ENCODE measurements around the gene LRRC1. TPM values are rescaled to one million over a fixed set of nuclear protein-coding genes. Genes with fewer than 3 reads are reported as not detected.
A peak's percentile ranks its signal among the peaks of the same experiment; 100 is the strongest.
"Not testable (repeated sequence)": the region's sequence is repeated elsewhere in the genome, so short reads cannot be mapped to it uniquely, and the experiment has no call there.

LRRC1 gene
- total RNA-seq, 1 donor from 2014 or later = 1.1 TPM

DNA sequence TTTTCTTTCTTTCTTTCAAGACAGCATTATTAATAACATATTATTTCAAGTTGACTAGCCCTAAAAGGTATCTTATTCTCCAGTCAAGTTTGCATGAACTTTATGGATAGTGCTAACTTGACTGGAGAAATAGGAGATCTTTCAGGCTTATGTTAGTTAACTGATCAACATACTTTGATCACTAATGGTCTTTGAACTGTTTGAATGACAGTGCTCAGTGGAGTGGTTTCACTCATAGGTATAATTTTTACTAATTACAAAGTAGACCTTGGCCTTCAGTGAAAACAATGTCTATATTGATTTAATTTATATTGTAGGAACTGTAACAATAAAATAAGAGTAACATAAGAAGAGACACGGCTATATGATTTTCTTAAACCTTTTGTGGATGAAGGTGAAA is 8.0 kb upstream of the LRRC1 start:
- DNase-seq (ENCODE audit: missing footprints) (no peak), ATAC-seq (no peak)
- intact Hi-C loops (cut with DNase I) = no loop called here

DNA sequence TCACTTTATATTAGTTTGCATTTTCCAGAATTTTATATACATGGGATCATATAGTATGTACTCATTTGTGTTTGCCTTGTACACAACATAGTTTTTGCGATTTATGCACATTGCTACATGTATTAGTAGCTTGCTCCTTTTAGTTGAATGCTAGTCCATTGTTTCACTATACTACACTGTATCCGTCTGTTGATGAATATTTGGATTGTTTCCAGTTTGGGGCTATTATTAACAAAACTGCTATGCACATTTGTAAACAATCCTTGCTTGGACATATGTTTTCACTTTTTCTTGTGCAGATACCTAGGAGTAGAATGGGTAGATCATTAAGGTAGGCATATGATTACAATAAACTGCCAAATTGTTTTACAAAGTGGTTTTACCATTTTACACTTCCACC is 3.9 kb upstream of the LRRC1 start:
- no peak for ATAC-seq
- no peak for DNase-seq (ENCODE audit: missing footprints)
- intact Hi-C loops (cut with DNase I) = no loop called here

DNA sequence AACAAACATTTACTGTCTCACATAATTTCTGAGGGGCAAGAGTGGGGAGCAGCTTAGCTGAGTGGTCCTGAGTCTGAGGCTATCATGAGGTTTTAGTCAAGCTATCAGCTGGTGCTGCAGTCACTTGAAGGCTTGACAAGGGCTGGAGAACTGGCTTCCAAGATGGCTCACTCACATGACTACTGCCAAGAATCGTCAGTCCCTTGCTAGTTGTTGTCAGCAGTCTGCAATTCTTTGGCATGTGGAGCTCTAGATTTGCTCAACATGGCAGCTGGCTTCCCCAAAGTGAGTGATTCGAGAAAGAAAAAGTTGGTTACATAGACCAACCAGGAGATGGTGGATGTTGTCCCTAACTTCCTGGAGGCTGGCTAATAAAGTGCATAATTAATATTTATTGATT is 2.8 kb upstream of the LRRC1 start:
- ATAC-seq (no peak), DNase-seq (ENCODE audit: missing footprints) (no peak)
- intact Hi-C loops (cut with DNase I) = loop anchor here (2.0 kb wide), 1 partner anchor 79 kb away; no protein-coding TSS in a partner anchor

DNA sequence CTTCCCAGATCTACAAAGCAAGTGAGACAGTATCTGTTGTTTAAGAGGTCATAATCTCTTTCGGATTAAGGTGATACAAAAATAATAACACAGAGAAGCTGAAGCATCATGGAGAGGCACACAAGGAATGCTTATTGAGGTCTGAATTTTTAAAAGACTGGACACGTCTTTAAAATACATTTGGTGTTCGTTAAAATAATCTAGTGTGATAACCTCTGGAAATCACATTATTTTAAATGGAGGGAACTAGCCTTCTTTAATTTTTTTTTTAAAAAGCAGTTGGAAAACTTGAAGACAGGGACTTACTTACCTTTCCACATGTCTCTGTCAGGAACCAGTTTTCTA is 1.9 kb upstream of the LRRC1 start:
- ATAC-seq (no peak), DNase-seq (ENCODE audit: missing footprints) (no peak)
- intact Hi-C loops (cut with DNase I) = loop anchor here (2.0 kb wide), 1 partner anchor 78 kb away; no protein-coding TSS in a partner anchor

DNA sequence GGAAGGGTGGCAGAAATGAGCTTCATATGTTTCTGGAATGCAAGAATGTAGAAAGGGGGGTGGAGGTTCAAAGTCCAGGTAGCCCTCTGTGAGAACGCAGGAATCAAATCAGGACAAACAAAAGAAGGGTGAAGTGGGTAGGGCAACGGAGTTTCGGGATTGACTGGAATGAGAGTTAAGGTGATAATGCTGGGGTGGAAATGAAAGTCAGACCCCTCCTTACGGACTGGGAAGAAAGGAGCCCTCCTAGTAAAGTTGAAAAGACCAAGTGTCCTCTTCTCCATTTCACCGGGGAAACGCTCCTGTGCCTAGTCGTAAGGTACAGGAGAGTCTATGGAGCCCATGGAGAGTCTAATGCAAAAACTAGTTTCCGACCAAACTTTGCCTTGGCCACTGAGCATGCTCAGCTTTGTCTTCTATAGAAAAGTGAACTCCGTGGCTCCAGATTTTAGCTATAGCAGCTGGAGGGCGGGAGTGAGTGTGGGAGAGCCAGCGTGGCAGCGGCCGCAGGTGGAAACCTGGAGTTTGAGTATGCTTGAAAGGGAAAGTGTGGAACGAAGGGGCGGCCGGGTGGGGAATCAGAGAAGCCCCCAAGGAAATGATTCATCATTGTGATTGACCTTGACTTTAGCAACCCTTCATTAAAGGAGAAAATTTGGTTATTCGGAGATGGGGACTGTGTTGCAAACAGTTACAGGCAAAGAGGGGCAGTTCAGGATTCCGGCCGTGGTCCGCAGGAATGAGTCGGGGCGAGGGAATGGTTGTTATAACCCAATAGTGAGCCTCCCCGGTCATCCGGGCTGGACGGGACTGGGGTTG is 1.3 kb upstream of the LRRC1 start:
- DNase-seq (ENCODE audit: missing footprints) (no peak), ATAC-seq (peak; percentile 44)
- intact Hi-C loops (cut with DNase I) = loop anchor here (1.0 to 2.0 kb wide), 2 partner anchors 77 to 163 kb away; no protein-coding TSS in a partner anchor

DNA sequence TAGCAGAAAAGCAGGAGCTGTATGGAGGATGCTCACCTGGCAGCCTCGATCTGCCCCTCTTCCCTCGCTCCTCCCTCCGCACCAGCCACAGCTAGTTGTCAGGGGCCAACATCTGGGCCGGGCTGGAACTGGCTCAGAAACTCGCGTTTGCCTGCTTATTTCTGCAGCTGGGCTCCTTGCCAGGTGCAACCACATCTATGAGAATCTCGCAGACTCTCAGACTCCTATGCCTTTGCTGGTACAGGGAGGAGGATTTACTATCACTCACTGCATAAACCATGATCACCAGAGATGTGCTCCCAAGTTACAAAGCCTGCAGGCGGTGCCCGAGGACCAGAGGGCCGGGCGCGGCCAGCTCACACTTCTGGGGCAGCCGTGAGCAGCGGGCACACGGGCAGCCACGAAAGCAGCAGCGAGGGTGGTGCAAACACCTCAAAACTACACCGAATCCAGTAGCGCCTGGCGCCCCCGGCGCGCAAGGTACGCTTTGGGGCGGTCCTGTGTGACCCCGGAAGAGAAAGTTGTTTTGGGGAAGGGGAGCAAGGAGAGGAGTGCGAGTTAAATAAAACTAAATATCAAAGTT is 577 bp upstream of the LRRC1 start:
- DNase-seq (ENCODE audit: missing footprints) (peak; percentile 83), ATAC-seq (peak; percentile 81)
- intact Hi-C loops (cut with DNase I) = loop anchor here (1.0 kb wide), 1 partner anchor 162 kb away; no protein-coding TSS in a partner anchor

DNA sequence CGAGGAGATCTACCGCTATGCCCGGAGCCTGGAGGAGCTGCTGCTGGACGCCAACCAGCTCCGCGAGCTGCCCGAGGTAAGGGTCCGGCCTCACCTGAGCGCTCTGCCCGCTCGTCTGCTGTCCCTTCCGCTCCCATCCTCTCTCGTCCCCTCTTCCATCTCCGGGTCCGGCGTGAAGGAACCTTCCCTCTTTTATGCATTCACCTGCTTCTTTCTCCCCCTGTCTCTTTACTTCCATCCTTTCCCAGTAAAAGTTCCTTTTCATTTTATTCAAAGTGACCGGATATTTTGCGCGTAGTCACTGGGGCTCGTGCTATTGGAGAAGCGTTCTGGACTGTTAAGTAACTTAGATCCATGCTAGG is 516 bp downstream of the LRRC1 start:
- ATAC-seq (no peak), DNase-seq (ENCODE audit: missing footprints) (no peak)
- intact Hi-C loops (cut with DNase I) = no loop called here

DNA sequence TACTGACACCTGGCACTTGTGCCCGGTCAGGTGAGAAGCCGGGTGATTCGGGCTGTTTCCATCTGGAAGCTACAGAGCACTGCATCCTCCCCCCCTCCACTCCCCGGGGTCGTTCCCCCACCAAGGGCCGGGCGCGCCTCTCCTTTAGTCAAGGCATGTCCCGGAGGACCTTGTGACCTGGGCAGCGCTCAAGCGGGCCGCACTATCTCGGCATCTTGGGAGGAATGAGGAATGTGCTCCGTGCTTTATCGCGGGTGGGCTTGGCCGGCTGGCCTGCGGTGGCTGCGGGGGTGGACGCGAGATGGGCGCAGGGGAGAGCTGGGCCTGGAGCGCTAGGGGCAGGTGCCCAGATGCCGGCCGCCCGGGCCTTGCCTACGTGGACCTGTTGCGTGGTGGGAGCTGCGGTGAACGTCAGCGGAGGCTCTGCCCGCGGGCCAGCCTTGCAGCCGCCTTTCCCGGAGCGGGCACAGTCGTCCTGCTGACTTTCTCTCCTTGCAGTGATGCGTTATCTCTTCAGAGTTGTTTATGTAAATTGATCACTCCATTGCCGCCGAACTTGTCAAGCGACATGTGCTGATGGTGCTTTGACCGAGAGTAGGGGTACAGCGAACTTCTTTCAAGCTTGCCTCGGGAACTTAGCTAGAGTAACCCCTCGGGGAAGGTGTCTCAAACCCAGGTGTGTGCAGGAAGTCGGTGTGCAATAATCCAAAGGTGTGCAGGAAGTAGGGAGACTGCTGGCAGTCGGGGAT is 1.1 kb downstream of the LRRC1 start:
- intact Hi-C loops (cut with DNase I) = no loop called here
- DNase-seq (ENCODE audit: missing footprints) = peak; percentile 71
- ATAC-seq = no peak

DNA sequence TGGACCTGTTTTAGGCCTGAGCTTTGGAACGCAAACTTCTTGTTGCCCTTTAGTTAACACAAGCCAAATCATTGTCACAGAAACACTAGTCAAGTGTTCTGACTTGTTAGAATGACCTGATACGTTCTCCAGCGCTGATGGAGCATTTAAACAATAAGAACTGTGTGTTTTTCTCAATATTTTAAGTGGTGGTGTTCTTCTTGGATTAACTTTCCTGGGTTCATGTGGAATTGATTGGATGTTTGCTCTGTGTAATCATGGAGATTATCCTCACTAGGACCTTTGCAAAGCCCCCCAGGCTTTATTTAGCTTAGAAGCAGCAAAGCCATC is 1.6 kb downstream of the LRRC1 start:
- ATAC-seq (no peak), DNase-seq (ENCODE audit: missing footprints) (no peak)
- intact Hi-C loops (cut with DNase I) = no loop called here

DNA sequence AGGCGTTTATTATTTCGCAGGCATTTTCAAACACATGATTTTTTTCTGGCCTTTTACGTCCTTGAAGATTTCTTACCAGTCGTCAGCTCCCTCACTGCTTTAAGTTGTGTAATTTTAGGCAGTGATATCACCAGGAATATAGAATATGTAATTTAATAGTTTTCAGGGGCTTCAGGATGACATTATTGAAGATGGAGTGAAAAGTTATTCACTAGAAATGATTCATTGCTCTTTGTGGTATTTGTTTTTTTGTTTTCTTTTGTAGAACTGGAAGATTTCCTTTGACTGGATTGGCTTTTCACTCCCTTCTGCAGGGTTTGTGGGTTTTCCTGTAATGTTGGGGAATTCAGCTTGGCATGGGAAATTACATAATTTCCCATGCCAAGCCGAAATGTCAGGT is 2.0 kb downstream of the LRRC1 start:
- no peak for ATAC-seq
- DNase-seq (ENCODE audit: missing footprints) = no peak
- intact Hi-C loops (cut with DNase I) = no loop called here

DNA sequence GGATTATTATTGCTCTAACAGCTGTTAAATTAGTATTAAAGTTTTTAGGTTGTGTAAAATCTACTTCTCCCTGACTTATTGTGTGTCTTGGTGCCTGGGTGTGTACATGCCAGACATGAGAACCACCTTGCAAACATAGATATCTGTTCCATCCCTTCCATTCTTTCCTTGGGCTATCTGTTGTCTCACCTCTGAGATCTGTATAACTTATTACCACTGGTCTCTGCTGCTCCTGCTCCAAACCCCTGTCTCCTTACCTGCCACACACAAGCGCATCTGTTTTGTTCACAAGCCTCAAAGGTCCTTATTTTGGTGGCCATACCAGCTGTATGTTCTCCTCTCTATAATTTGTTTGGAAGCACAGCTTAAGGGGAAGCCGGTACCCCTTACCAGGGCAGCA is 2.5 kb downstream of the LRRC1 start:
- intact Hi-C loops (cut with DNase I) = no loop called here
- DNase-seq (ENCODE audit: missing footprints) = no peak
- no peak for ATAC-seq

DNA sequence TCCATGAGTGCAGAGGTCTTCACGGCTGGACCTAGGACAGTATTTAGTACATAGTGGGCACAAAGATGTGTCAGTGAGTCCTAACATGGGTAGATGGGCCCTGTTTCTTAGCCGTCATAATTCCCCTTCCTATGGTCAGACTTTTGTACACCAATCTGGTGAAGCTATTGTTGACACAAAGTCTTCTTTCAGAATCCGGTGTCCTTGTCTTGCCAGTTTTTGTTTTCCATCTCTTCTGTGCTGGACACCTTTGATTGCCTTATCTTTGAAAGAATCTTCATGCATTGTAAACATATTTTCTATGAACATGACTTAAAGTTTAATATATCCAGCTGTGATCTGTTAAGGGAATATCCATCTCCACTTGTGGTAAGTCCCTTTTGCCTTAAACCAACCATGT is 4.5 kb downstream of the LRRC1 start:
- DNase-seq (ENCODE audit: missing footprints) (no peak), ATAC-seq (no peak)

DNA sequence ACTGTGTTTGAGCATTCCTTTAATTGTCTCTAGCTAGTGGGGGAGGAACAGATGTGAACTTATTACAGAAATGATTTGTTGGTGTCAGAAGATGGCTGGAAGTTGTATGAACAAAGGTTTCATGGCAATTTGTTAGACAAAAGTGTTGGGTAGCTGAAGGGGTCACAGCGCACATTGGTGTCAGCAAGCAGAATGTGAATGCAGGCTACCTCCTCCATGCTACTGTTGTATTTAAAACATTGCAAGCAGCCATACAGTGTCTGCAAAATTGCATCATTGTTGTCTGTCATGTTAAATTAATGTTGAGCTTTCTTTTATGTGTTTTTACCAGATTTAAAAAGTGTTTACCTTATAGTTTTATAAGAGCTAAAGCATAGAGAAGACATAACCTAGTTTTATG is 6.2 kb downstream of the LRRC1 start:
- intact Hi-C loops (cut with DNase I) = no loop called here
- DNase-seq (ENCODE audit: missing footprints) (no peak), ATAC-seq (no peak)

More for the DNA sequence above, 4.5 kb downstream of the LRRC1 start:
- intact Hi-C loops (cut with DNase I) = no loop called here

DNA sequence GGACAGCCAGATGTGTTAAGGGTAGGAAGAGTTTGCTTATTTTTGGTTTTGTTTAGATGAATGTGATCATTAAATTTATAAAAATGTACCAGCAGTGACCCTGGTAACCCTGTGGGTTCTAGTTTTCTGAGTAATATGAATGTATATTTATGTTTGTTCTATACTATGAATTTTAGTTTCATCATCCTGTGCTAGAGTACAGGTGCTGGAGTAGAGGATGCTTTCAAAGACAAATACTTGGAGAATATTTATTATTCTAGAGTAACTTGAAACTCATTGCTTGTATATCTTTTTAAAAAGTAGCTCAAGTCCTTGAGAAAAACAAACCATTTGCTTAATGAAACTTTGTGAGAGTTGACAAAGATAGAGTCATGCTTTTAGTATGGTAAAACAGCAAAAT is 7.8 kb downstream of the LRRC1 start:
- intact Hi-C loops (cut with DNase I) = no loop called here
- DNase-seq (ENCODE audit: missing footprints) = no peak
- no peak for ATAC-seq

DNA sequence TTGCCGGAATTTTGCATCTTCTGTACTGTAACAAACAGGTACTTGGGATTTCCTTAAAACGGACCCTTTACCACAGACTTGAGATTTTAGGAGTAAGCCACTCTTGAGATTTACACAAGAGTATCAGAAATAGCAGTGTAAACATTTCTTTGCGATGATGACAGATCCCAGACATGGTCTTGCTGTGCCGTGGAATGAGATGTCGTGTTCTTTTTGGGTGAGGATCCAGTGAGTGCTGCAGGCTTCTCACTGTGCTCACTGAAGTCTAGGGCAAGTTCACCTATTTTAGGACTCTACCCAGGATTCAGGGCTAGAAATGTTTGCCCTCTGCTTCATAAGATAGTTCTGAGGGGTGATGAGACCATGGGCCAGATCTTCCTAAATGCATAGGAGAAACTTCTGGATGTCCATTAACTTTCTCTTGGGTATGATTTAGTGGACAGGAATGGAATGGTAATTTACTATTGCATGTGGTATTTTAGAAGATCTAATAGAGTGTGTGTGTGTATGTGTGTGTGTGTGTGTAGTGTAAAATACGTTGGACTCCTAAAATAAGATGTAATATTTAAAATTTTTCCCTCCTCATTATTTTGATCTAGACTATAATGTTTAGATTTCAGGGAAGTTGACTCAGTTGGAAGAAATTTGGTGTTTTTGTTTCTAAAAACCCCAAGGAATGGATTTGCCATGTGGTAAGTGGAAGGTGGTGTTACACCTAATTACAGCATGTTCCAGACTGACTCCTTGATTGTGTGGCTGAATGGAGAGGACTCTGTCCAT is 8.5 kb downstream of the LRRC1 start:
- no peak for DNase-seq (ENCODE audit: missing footprints)
- ATAC-seq = no peak
- intact Hi-C loops (cut with DNase I) = no loop called here

DNA sequence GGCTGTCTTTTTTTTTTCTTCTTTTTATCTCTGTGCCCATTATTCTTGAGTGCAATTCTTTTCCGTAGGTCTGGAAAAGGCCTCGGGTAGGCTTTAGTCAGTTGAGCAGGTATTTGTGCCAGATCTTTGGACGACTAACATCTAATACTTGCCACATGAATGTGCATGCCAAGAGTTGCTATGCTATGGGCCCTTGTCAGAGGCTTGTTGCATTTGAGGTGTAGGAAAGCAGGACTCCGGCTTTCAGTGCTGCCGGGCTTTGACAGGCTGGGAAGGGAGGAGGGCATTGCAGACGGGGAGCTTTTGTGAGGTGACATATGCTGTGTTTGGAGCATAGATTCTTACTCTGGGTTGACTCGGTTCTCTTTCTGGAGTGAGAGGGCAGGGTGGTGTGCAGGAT is 10.2 kb downstream of the LRRC1 start:
- intact Hi-C loops (cut with DNase I) = no loop called here
- peak; percentile 72 for ATAC-seq
- no peak for DNase-seq (ENCODE audit: missing footprints)

DNA sequence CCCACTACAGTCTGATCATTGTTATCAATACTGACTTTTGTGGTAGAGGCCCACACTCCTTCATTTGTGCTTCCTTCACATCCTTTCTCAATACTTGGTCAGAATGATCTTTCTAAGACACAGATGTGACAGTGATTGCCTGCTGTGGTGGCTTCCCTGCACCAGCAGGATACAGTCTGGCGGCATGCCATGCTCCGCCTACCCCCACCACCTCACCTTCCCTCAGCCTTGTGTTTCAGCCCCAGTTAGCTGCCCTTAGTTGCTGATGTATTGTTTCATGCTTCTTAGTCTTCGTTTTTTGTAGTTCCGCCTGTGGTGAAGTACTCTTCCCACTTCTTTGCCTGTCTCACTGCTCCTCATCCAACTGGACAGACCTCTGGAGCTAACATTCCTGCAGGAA is 10.9 kb downstream of the LRRC1 start:
- ATAC-seq (no peak), DNase-seq (ENCODE audit: missing footprints) (no peak)
- intact Hi-C loops (cut with DNase I) = no loop called here

DNA sequence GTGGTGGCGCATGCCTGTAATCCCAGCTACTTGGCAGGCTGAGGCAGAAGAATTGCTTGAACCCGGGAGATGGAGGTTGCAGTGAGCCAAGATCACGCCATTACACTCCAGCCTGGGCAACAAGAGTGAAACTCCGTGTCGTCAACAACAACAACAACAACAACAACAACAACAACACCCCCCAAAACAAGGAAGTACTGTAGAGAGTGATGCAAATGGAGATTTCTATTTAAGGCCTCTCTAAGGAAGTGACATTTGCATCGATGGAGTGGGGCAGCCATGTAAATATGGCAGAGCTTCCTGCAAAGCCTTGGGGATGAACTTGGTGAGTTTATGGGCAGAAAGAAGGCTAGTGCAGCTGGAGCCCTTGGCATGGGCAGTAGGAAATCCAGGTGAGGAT is 12.8 kb downstream of the LRRC1 start:
- intact Hi-C loops (cut with DNase I); DNase-seq (ENCODE audit: missing footprints); ATAC-seq: not testable (repeated sequence)

DNA sequence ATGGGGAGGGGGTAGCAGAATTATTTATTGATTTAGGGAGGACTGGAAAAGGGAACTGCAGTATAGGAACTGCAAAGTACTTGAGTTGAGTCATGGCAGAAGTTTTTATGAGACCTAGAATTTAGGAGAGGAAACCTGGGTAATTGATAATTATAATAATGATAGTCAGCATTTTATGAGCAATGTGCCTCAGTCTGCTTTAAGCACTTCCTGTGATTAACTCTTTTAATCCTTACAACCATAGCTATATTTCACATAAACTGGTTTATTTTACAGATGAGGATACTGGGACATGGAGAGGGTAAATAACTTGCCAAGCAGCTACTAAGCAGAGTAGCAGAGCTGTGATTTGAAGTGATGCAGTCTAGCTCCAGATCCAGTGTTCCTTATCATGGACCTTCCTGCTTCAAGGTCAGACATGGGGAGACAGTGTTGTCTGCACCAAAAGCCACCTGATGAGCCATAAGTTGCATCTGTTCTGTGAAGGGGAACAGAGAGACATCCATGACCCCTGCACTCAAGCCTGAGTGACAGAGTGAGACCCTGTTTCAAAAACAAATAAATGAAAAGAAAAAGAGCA is 13.6 kb downstream of the LRRC1 start:
- intact Hi-C loops (cut with DNase I) = no loop called here
- ATAC-seq (no peak), DNase-seq (ENCODE audit: missing footprints) (no peak)
